ENCODE measurements around the gene DOP1A.

DOP1A gene

DNA sequence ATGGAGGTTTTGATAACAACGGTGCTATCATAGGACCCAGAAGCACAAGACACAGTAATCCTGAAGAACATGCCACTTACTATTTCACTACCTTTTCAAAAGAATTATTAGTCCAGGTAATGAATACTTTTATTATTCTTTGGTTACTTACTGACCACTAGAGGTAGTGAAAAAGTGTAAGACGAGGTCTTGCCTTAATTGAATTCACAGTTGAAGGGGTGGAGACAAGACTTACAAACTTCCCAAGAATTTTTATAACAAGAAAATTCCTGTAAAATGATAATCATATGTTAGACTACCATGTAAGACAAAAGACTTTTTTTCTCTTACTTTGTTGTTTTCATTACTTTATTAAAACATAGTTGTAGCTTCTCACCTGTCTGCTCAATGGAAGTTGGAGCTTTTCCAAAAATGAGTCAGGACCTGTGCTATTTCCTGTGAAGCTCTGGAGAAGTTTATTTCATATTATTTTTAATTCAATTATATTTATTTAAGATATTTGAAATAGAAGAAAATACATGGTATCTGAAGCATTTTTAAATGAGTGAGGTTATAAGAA is 52.4 kb downstream of the DOP1A start:
- H3K14ac ChIP-seq (ENCODE audit: low read length): no peak overlapping the region
- no peak overlapping the region for H2BK120ac ChIP-seq (ENCODE audit: low read depth, low read length)
- no peaks in the 10 kb centered on the region for H3K9me3 ChIP-seq (replicated peaks in 1 of 2; ENCODE audit: control insufficient read depth in 2 of 2, insufficient read depth in 1 of 2, low read depth in 1 of 2, low read length in 2 of 2)
- H3K4me1 ChIP-seq (ENCODE audit: control insufficient read depth in 2 of 2, insufficient read depth in 1 of 2, low read depth in 1 of 2, low read length in 2 of 2): no peaks in the 10 kb centered on the region
- no peaks in the 10 kb centered on the region for H3K79me1 ChIP-seq (ENCODE audit: low read depth, low read length)
- no peak overlapping the region for H4K8ac ChIP-seq (ENCODE audit: low read depth, low read length)
- H2BK15ac ChIP-seq (ENCODE audit: low read length): no peak overlapping the region
- H3K27ac ChIP-seq (replicated peaks; ENCODE audit: low read length): no peak overlapping the region
- H2AK5ac ChIP-seq (ENCODE audit: low read depth, low read length): no peak overlapping the region
- no CpG with 5 or more reads among the region's 2 CpGs for WGBS, 2 donors (ENCODE audit: extremely low coverage in 2 of 2, insufficient read length in 2 of 2, insufficient replicate concordance in 1 of 2)
- no peak overlapping the region for H3K4me3 ChIP-seq (ENCODE audit: low read length in 2 of 2)
- no peak for DNase-seq (ENCODE audit: low spot score)
- no peaks in the 10 kb centered on the region for H3K27me3 ChIP-seq (ENCODE audit: control insufficient read depth in 3 of 3, insufficient read depth in 3 of 3, low read depth in 1 of 3, low read length in 3 of 3)
- H2BK5ac ChIP-seq (ENCODE audit: low read length): no peak overlapping the region
- H3K4me2 ChIP-seq (ENCODE audit: insufficient read depth, low read length, poor library complexity, severe bottlenecking): no peak overlapping the region
- no peak overlapping the region for H2AFZ ChIP-seq (ENCODE audit: low read length)
- H2BK12ac ChIP-seq (ENCODE audit: low read length): no peak overlapping the region
- no peak overlapping the region for H4K91ac ChIP-seq (ENCODE audit: low read depth, low read length, poor library complexity)
- H3K4ac ChIP-seq (ENCODE audit: low read length): no peak overlapping the region
- H3K23ac ChIP-seq (ENCODE audit: low read depth, low read length, poor library complexity): no peak overlapping the region
- H3K36me3 ChIP-seq (replicated peaks in 1 of 2; ENCODE audit: control insufficient read depth in 2 of 2, insufficient read depth in 2 of 2, low read length in 2 of 2): peaks cover 3 to 32% of the 10 kb centered on the region in 2 donors
- no peak overlapping the region for H3K18ac ChIP-seq (ENCODE audit: low read length)
- no peak overlapping the region for H3K9ac ChIP-seq (ENCODE audit: low read depth, low read length, poor library complexity)

- no peak overlapping the region for H3K4ac ChIP-seq (ENCODE audit: low read length)
- no peak overlapping the region for H4K91ac ChIP-seq (ENCODE audit: low read depth, low read length, poor library complexity)
- no peaks in the 10 kb centered on the region for H3K9me3 ChIP-seq (replicated peaks in 1 of 2; ENCODE audit: control insufficient read depth in 2 of 2, insufficient read depth in 1 of 2, low read depth in 1 of 2, low read length in 2 of 2)
- no peak overlapping the region for H3K27ac ChIP-seq (replicated peaks; ENCODE audit: low read length)
- no peak overlapping the region for H3K23ac ChIP-seq (ENCODE audit: low read depth, low read length, poor library complexity)
- no peak overlapping the region for H2AK5ac ChIP-seq (ENCODE audit: low read depth, low read length)
- H4K8ac ChIP-seq (ENCODE audit: low read depth, low read length): no peak overlapping the region
- H3K9ac ChIP-seq (ENCODE audit: low read depth, low read length, poor library complexity): no peak overlapping the region
- WGBS, 2 donors (ENCODE audit: extremely low coverage in 2 of 2, insufficient read length in 2 of 2, insufficient replicate concordance in 1 of 2): no CpG with 5 or more reads among the region's 3 CpGs
- DNase-seq (ENCODE audit: low spot score): no peak
- H2AFZ ChIP-seq (ENCODE audit: low read length): no peak overlapping the region
- no peak overlapping the region for H2BK15ac ChIP-seq (ENCODE audit: low read length)
- H2BK5ac ChIP-seq (ENCODE audit: low read length): no peak overlapping the region
- no peaks in the 10 kb centered on the region for H3K27me3 ChIP-seq (ENCODE audit: control insufficient read depth in 3 of 3, insufficient read depth in 3 of 3, low read depth in 1 of 3, low read length in 3 of 3)
- H3K4me3 ChIP-seq (ENCODE audit: low read length in 2 of 2): no peak overlapping the region
- no peaks in the 10 kb centered on the region for H3K4me1 ChIP-seq (ENCODE audit: control insufficient read depth in 2 of 2, insufficient read depth in 1 of 2, low read depth in 1 of 2, low read length in 2 of 2)
- no peak overlapping the region for H3K18ac ChIP-seq (ENCODE audit: low read length)
- no peak overlapping the region for H3K14ac ChIP-seq (ENCODE audit: low read length)
- no peaks in the 10 kb centered on the region for H3K79me1 ChIP-seq (ENCODE audit: low read depth, low read length)
- no peak overlapping the region for H3K4me2 ChIP-seq (ENCODE audit: insufficient read depth, low read length, poor library complexity, severe bottlenecking)
- H2BK120ac ChIP-seq (ENCODE audit: low read depth, low read length): no peak overlapping the region
- no peak overlapping the region for H2BK12ac ChIP-seq (ENCODE audit: low read length)
- peaks cover 14 to 75% of the 10 kb centered on the region in 2 donors for H3K36me3 ChIP-seq (replicated peaks in 1 of 2; ENCODE audit: control insufficient read depth in 2 of 2, insufficient read depth in 2 of 2, low read length in 2 of 2)
These were observed 57.1 kb downstream of the DOP1A start for GRCh38 chr6:83124553-83124952.

DNA sequence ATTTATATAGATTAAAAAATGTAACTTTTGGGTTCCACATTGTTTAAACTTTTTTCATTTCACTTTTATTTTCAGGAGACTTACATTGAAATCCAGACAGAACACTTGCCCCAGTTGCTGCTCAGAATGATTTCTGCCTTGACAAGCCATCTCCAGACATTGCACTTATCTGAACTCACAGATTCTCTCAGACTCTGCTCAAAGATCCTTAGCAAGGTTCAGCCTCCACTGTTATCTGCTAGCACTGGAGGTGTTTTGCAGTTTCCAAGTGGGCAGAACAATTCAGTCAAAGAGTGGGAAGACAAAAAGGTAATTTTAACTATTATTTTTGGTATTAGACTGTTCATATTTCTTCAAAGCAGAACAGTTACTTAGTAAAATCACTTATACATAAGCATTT is 58.0 kb downstream of the DOP1A start:
- no peak overlapping the region for H3K18ac ChIP-seq (ENCODE audit: low read length)
- H3K9me3 ChIP-seq (replicated peaks in 1 of 2; ENCODE audit: control insufficient read depth in 2 of 2, insufficient read depth in 1 of 2, low read depth in 1 of 2, low read length in 2 of 2): no peaks in the 10 kb centered on the region
- H2AK5ac ChIP-seq (ENCODE audit: low read depth, low read length): no peak overlapping the region
- H3K79me1 ChIP-seq (ENCODE audit: low read depth, low read length): no peaks in the 10 kb centered on the region
- no peaks in the 10 kb centered on the region for H3K4me1 ChIP-seq (ENCODE audit: control insufficient read depth in 2 of 2, insufficient read depth in 1 of 2, low read depth in 1 of 2, low read length in 2 of 2)
- H3K27ac ChIP-seq (replicated peaks; ENCODE audit: low read length): no peak overlapping the region
- no peak for DNase-seq (ENCODE audit: low spot score)
- H3K4me3 ChIP-seq (ENCODE audit: low read length in 2 of 2): no peak overlapping the region
- H3K36me3 ChIP-seq (replicated peaks in 1 of 2; ENCODE audit: control insufficient read depth in 2 of 2, insufficient read depth in 2 of 2, low read length in 2 of 2): peaks cover 16 to 82% of the 10 kb centered on the region in 2 donors
- H3K4ac ChIP-seq (ENCODE audit: low read length): no peak overlapping the region
- H3K27me3 ChIP-seq (ENCODE audit: control insufficient read depth in 3 of 3, insufficient read depth in 3 of 3, low read depth in 1 of 3, low read length in 3 of 3): no peaks in the 10 kb centered on the region
- no peak overlapping the region for H3K4me2 ChIP-seq (ENCODE audit: insufficient read depth, low read length, poor library complexity, severe bottlenecking)
- H2BK15ac ChIP-seq (ENCODE audit: low read length): no peak overlapping the region
- H4K91ac ChIP-seq (ENCODE audit: low read depth, low read length, poor library complexity): no peak overlapping the region
- H2AFZ ChIP-seq (ENCODE audit: low read length): no peak overlapping the region
- no peak overlapping the region for H2BK120ac ChIP-seq (ENCODE audit: low read depth, low read length)
- no peak overlapping the region for H2BK5ac ChIP-seq (ENCODE audit: low read length)
- H4K8ac ChIP-seq (ENCODE audit: low read depth, low read length): no peak overlapping the region
- H3K14ac ChIP-seq (ENCODE audit: low read length): no peak overlapping the region
- H2BK12ac ChIP-seq (ENCODE audit: low read length): no peak overlapping the region
- no peak overlapping the region for H3K23ac ChIP-seq (ENCODE audit: low read depth, low read length, poor library complexity)
- no peak overlapping the region for H3K9ac ChIP-seq (ENCODE audit: low read depth, low read length, poor library complexity)

DNA sequence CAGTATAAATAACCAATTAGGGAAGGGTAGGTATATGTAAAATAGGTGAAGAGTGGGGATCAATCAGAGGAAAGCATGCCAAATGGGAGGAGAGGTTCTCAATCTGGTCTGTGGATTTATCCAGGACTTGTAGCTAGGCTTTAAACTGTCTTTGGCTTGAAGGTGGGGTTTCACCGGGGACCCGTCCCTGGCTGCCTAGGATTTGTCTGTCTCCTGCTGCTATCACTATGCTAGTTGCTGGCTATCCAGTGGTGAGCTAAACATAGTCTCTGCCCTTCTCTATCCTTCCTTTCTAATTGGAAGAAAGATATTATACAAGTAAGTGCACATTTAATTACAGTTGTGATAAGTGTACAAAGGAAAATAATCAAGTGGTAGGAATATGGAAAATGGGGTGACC is 58.8 kb downstream of the DOP1A start:
- no peaks in the 10 kb centered on the region for H3K27me3 ChIP-seq (ENCODE audit: control insufficient read depth in 3 of 3, insufficient read depth in 3 of 3, low read depth in 1 of 3, low read length in 3 of 3)
- no peak overlapping the region for H3K4ac ChIP-seq (ENCODE audit: low read length)
- no peaks in the 10 kb centered on the region for H3K9me3 ChIP-seq (replicated peaks in 1 of 2; ENCODE audit: control insufficient read depth in 2 of 2, insufficient read depth in 1 of 2, low read depth in 1 of 2, low read length in 2 of 2)
- H3K9ac ChIP-seq (ENCODE audit: low read depth, low read length, poor library complexity): no peak overlapping the region
- H3K14ac ChIP-seq (ENCODE audit: low read length): no peak overlapping the region
- no peak overlapping the region for H3K4me3 ChIP-seq (ENCODE audit: low read length in 2 of 2)
- H3K23ac ChIP-seq (ENCODE audit: low read depth, low read length, poor library complexity): no peak overlapping the region
- no CpG with 5 or more reads among the region's 2 CpGs for WGBS, 2 donors (ENCODE audit: extremely low coverage in 2 of 2, insufficient read length in 2 of 2, insufficient replicate concordance in 1 of 2)
- H2BK5ac ChIP-seq (ENCODE audit: low read length): no peak overlapping the region
- no peak overlapping the region for H4K91ac ChIP-seq (ENCODE audit: low read depth, low read length, poor library complexity)
- H3K36me3 ChIP-seq (replicated peaks in 1 of 2; ENCODE audit: control insufficient read depth in 2 of 2, insufficient read depth in 2 of 2, low read length in 2 of 2): peaks cover 16 to 81% of the 10 kb centered on the region in 2 donors
- H4K8ac ChIP-seq (ENCODE audit: low read depth, low read length): no peak overlapping the region
- no peaks in the 10 kb centered on the region for H3K4me1 ChIP-seq (ENCODE audit: control insufficient read depth in 2 of 2, insufficient read depth in 1 of 2, low read depth in 1 of 2, low read length in 2 of 2)
- H2BK15ac ChIP-seq (ENCODE audit: low read length): no peak overlapping the region
- H3K4me2 ChIP-seq (ENCODE audit: insufficient read depth, low read length, poor library complexity, severe bottlenecking): no peak overlapping the region
- DNase-seq (ENCODE audit: low spot score): no peak
- no peak overlapping the region for H2BK12ac ChIP-seq (ENCODE audit: low read length)
- H2BK120ac ChIP-seq (ENCODE audit: low read depth, low read length): no peak overlapping the region
- no peak overlapping the region for H3K18ac ChIP-seq (ENCODE audit: low read length)
- H3K27ac ChIP-seq (replicated peaks; ENCODE audit: low read length): no peak overlapping the region
- no peaks in the 10 kb centered on the region for H3K79me1 ChIP-seq (ENCODE audit: low read depth, low read length)
- no peak overlapping the region for H2AK5ac ChIP-seq (ENCODE audit: low read depth, low read length)
- no peak overlapping the region for H2AFZ ChIP-seq (ENCODE audit: low read length)

All from neuronal stem cell (in vitro differentiated cells).